IMR-90 (cell line): ENCODE data around the gene FMN1. TPM values are rescaled to one million over a fixed set of nuclear protein-coding genes. Genes with fewer than 3 reads are reported as not detected.
A peak's percentile ranks its signal among the peaks of the same experiment; 100 is the strongest.

ENCODE experiments used
- ATAC-seq: fragments of 200-7000 bp; cut with Tn5 transposase; 2 replicates; pipeline ENCODE4 v1.9.1; 2020; ENCODE audit warnings: low read depth, mild to moderate bottlenecking, moderate library complexity
- BruUV-seq: library from RNA; stranded (reverse); fragments of 400-500 nt; replicated peaks from 2 replicates; lab custom pipeline; 2021; lab: Mats Ljungman, UMichigan
- CTCF ChIA-PET: fragments of 300-600 bp; formaldehyde crosslinking; extraction: SDS; loops from one replicate; lab custom pipeline; 2021; ENCODE audit warnings: antibody characterized with exemption; lab: Yijun Ruan, JAX
- POLR2A ChIA-PET: fragments of 300-600 bp; sonication (Branson Sonifier 250); formaldehyde crosslinking; loops from one replicate; lab custom pipeline; 2022; ENCODE audit warnings: antibody characterized with exemption; ENCODE audit not compliant: unreplicated experiment; lab: Charles Lee
- DNase-seq: peaks from one replicate; pipeline ENCODE4 v3.0.0; 2013
- H2AFZ ChIP-seq: replicated peaks from 2 replicates; pipeline ENCODE3; 2013; ENCODE audit warnings: low read length, mild to moderate bottlenecking; ENCODE audit not compliant: poor library complexity
- H2AK5ac ChIP-seq: 2 replicates; pipeline ENCODE4 v1.6.1; 2013; ENCODE audit warnings: low read depth, low read length, inconsistent platforms
- H2AK9ac ChIP-seq: replicated peaks from 2 replicates; pipeline ENCODE3; 2013; ENCODE audit warnings: mild to moderate bottlenecking, low read depth, low read length, moderate library complexity; ENCODE audit not compliant: poor library complexity
- H2BK120ac ChIP-seq: 2 replicates; pipeline ENCODE4 v1.6.1; 2013; ENCODE audit warnings: low read depth, low read length, inconsistent platforms
- H2BK15ac ChIP-seq: 3 replicates; pipeline ENCODE4 v1.6.1; 2013; ENCODE audit warnings: low read depth, low read length, inconsistent platforms
- H2BK20ac ChIP-seq: 2 replicates; pipeline ENCODE4 v1.6.1; 2013; ENCODE audit warnings: low read depth, mild to moderate bottlenecking, inconsistent platforms, low read length, moderate library complexity
- H2BK5ac ChIP-seq: 2 replicates; pipeline ENCODE4 v1.6.1; 2013; ENCODE audit warnings: mild to moderate bottlenecking, low read depth, low read length, inconsistent platforms; ENCODE audit not compliant: poor library complexity, severe bottlenecking
- H3K14ac ChIP-seq: replicated peaks from 2 replicates; pipeline ENCODE4 v1.6.1; 2013; ENCODE audit warnings: low read depth, low read length, inconsistent platforms
- H3K18ac ChIP-seq: 2 replicates; pipeline ENCODE4 v1.6.1; 2013; ENCODE audit warnings: low read depth, low read length, control low read depth
- H3K23ac ChIP-seq: 2 replicates; pipeline ENCODE4 v1.6.1; 2013; ENCODE audit warnings: low read depth, low read length, inconsistent platforms
- H3K27ac ChIP-seq: 2 replicates; pipeline ENCODE4 v1.5.1; 2013; ENCODE audit warnings: mild to moderate bottlenecking, control low read depth, low read length; ENCODE audit not compliant: insufficient read depth
- H3K27me3 ChIP-seq: 2 replicates; pipeline ENCODE4 v1.6.1; 2013; ENCODE audit warnings: low read length; ENCODE audit not compliant: control insufficient read depth, insufficient read depth
- H3K36me3 ChIP-seq: 2 replicates; pipeline ENCODE4 v1.6.1; 2013; ENCODE audit warnings: low read length, mixed read lengths; ENCODE audit not compliant: control insufficient read depth, insufficient read depth
- H3K4ac ChIP-seq: 2 replicates; pipeline ENCODE4 v1.6.1; 2013; ENCODE audit warnings: low read depth, low read length, inconsistent platforms
- H3K4me1 ChIP-seq: 2 replicates; pipeline ENCODE4 v1.6.1; 2013; ENCODE audit warnings: low read length, mixed read lengths; ENCODE audit not compliant: control insufficient read depth, insufficient read depth
- H3K4me2 ChIP-seq: 2 replicates; pipeline ENCODE4 v1.6.1; 2013; ENCODE audit warnings: low read depth, mild to moderate bottlenecking, control low read depth, low read length, moderate library complexity
- H3K4me3 ChIP-seq: 2 replicates; pipeline ENCODE4 v1.5.1; 2013; ENCODE audit warnings: low read depth, mild to moderate bottlenecking, control low read depth, low read length, moderate library complexity; ENCODE audit not compliant: insufficient read depth
- H3K56ac ChIP-seq: 2 replicates; pipeline ENCODE4 v1.6.1; 2013; ENCODE audit warnings: low read length, inconsistent platforms; ENCODE audit not compliant: insufficient read depth; ENCODE audit errors: extremely low read depth
- H3K79me1 ChIP-seq, 2 experiments: 2 replicates each; pipeline ENCODE4 v1.6.1; 2013; ENCODE audit warnings: low read length in 2 of 2, inconsistent platforms in 1 of 2, low read depth in 1 of 2
- H3K9ac ChIP-seq: 2 replicates; pipeline ENCODE4 v1.6.1; 2013; ENCODE audit warnings: low read depth, low read length, control low read depth
- H3K9me1 ChIP-seq: 2 replicates; pipeline ENCODE4 v1.6.1; 2013; ENCODE audit warnings: low read length, inconsistent platforms; ENCODE audit not compliant: insufficient read depth
- H3K9me3 ChIP-seq: 2 replicates; pipeline ENCODE4 v1.6.1; 2013; ENCODE audit warnings: low read length; ENCODE audit not compliant: control insufficient read depth, insufficient read depth
- H4K20me1 ChIP-seq: 2 replicates; pipeline ENCODE4 v1.6.1; 2013; ENCODE audit warnings: low read length, inconsistent platforms; ENCODE audit not compliant: insufficient read depth
- H4K5ac ChIP-seq: 2 replicates; pipeline ENCODE4 v1.6.1; 2013; ENCODE audit warnings: mild to moderate bottlenecking, low read depth, low read length, control low read depth
- H4K8ac ChIP-seq, 2 experiments: 2 replicates each; pipeline ENCODE4 v1.6.1; 2013; ENCODE audit warnings: low read depth in 2 of 2, low read length in 2 of 2, control low read depth in 1 of 2, inconsistent platforms in 1 of 2
- H4K91ac ChIP-seq: 2 replicates; pipeline ENCODE4 v1.6.1; 2013; ENCODE audit warnings: low read depth, low read length, inconsistent platforms; ENCODE audit not compliant: insufficient read depth
- BHLHE40 ChIP-seq: fragments of 150-350 bp; IDR thresholded peaks from 2 replicates; pipeline ENCODE4 v1.6.1; 2016; ENCODE audit warnings: mild to moderate bottlenecking, low read depth, low read length
- CEBPB ChIP-seq: IDR thresholded peaks from 2 replicates; pipeline ENCODE4 v1.6.1; 2012; ENCODE audit warnings: low read depth, low read length, improper control_type of control experiment
- CHD1 ChIP-seq: IDR thresholded peaks from 2 replicates; pipeline ENCODE4 v1.6.1; 2012; ENCODE audit warnings: low read depth, low read length, improper control_type of control experiment
- FOS ChIP-seq: fragments of 150-350 bp; IDR thresholded peaks from 2 replicates; pipeline ENCODE4 v1.6.1; 2016; ENCODE audit warnings: low read depth, low read length
- MAFK ChIP-seq: IDR thresholded peaks from 2 replicates; pipeline ENCODE4 v1.6.1; 2012; ENCODE audit warnings: low read depth, low read length, improper control_type of control experiment
- MAZ ChIP-seq: IDR thresholded peaks from 2 replicates; pipeline ENCODE4 v1.6.1; 2012; ENCODE audit warnings: low read depth, mild to moderate bottlenecking, low read length, improper control_type of control experiment, moderate library complexity, borderline replicate concordance
- MXI1 ChIP-seq: IDR thresholded peaks from 2 replicates; pipeline ENCODE4 v1.6.1; 2012; ENCODE audit warnings: low read depth, mild to moderate bottlenecking, low read length, moderate library complexity, borderline replicate concordance
- NFE2L2 ChIP-seq: fragments of 150-350 bp; IDR thresholded peaks from 2 replicates; pipeline ENCODE4 v1.6.1; 2016; ENCODE audit warnings: low read depth, mild to moderate bottlenecking, low read length
- RAD21 ChIP-seq: IDR thresholded peaks from 2 replicates; pipeline ENCODE4 v1.6.1; 2012; ENCODE audit warnings: low read length, improper control_type of control experiment
- RFX5 ChIP-seq: IDR thresholded peaks from 2 replicates; pipeline ENCODE4 v1.8.0; 2012; ENCODE audit warnings: low read depth, mild to moderate bottlenecking, low read length, moderate library complexity
- SMC3 ChIP-seq: fragments of 150-350 bp; IDR thresholded peaks from 2 replicates; pipeline ENCODE4 v1.6.1; 2016; ENCODE audit warnings: low read depth, mild to moderate bottlenecking, antibody characterized with exemption, low read length, moderate library complexity
- WGBS, 2 experiments: methylation state at CpG; one replicate each; pipeline versions ENCODE4 v1.1.5 to v1.1.7; 2013; ENCODE audit warnings: missing lambda C conversion rate in 2 of 2; ENCODE audit not compliant: insufficient read length in 1 of 2; ENCODE audit errors: extremely low coverage in 2 of 2; 5-methylcytosine and 5-hydroxymethylcytosine counted together
- dilution Hi-C: fragments of 300-500 bp; cut with HindIII; formaldehyde crosslinking; loops from one replicate; pipeline ENCODE4 v1.14.3; 2018; ENCODE audit warnings: low sequenced_read_pairs; ENCODE audit not compliant: unreplicated experiment
- in situ Hi-C: fragments of 300-500 bp; cut with MboI; formaldehyde crosslinking; loops from 3 replicates; pipeline ENCODE4 v1.14.3; 2019; ENCODE audit warnings: low sequenced_read_pairs, inconsistent platforms, mixed read lengths
- intact Hi-C: fragments of 100-400 bp; cut with micrococcal nuclease; formaldehyde crosslinking; loops from 2 replicates; pipeline ENCODE4 v1.10.0; 2022
- polyA plus RNA-seq, 3 experiments: library from polyadenylated mRNA; depleted of rRNA; stranded (reverse); fragments of >200 nt; gene quantifications; 2 replicates each; pipeline ENCODE4 v1.2.3, GENCODE V29; 2012; ENCODE audit warnings: low replicate concordance in 1 of 3
- total RNA-seq: library from RNA; depleted of rRNA; stranded (reverse); fragments of >200 nt; gene quantifications from 2 replicates; pipeline ENCODE4 v1.2.3, GENCODE V29; 2012
- TF ChIP-seq, protein P1 (sequence below): fragments of 150-350 bp; IDR thresholded peaks from 2 replicates; pipeline ENCODE4 v1.6.1; 2016; ENCODE audit warnings: low read depth, mild to moderate bottlenecking, low read length, moderate library complexity, borderline replicate concordance

The FMN1 gene
- total and polyA plus RNA-seq, 2 of the 4 experiments (the other 2 are of a cell fraction), result 7.3 to 17.6 TPM

GRCh38 chr15:32716915-32717425 lies 477.5 kb downstream of the FMN1 start:
- peaks cover 5% of the 10 kb centered on the region for H3K4me1 ChIP-seq
- peak overlapping the region; percentile 60 to 75; a peak in 3 of 4 replicates for H4K8ac ChIP-seq
- H4K20me1 ChIP-seq, result peaks cover 40% of the 10 kb centered on the region
- CTCF ChIA-PET, result no interaction called here
- ATAC-seq, result no peak
- H3K79me1 ChIP-seq, result peaks cover 4 to 15% of the 10 kb centered on the region in 2 experiments; a peak in 2 of 4 replicates
- H2AK5ac ChIP-seq, result peak overlapping the region; percentile 20; the same call in 1 of the 2 replicates
- peak overlapping the region; percentile 80 for H2BK120ac ChIP-seq
- H3K27me3 ChIP-seq, result no peaks in the 10 kb centered on the region
- dilution Hi-C loops, result no loop called here
- H2BK5ac ChIP-seq, result peak overlapping the region; percentile 53
- 47% methylated on average over 10 of the region's 21 CpGs; no CpG with 5 or more reads in 1 of the 2 experiments for WGBS, 2 experiments
- TSS peak; percentile 39 for BruUV-seq
- H2BK15ac ChIP-seq, result peak overlapping the region; percentile 39; the same call in 2 of the 3 replicates
- peak overlapping the region; percentile 34 for H3K4me2 ChIP-seq
- peak overlapping the region; percentile 71 for H3K27ac ChIP-seq
- in situ Hi-C loops, result loop anchor here (5.0 to 10.0 kb wide), 2 partner anchors 35 to 52 kb away; no protein-coding TSS in a partner anchor
- peak overlapping the region; percentile 19 for H3K18ac ChIP-seq
- no peak for DNase-seq
- peak overlapping the region; percentile 90 for H2AFZ ChIP-seq
- peak overlapping the region; percentile 33; the same call in 1 of the 2 replicates for H3K56ac ChIP-seq
- H3K4me3 ChIP-seq, result peak overlapping the region; percentile 38
- peaks cover 30% of the 10 kb centered on the region for H3K36me3 ChIP-seq
- H3K9ac ChIP-seq, result peak overlapping the region; percentile 44
- H2AK9ac ChIP-seq, result peak overlapping the region; percentile 88
- 0 out of 2 replicates have a peak, but pooled peaks cover 3% of the 10 kb centered on the region for H3K9me1 ChIP-seq
- peak overlapping the region; percentile 69 for H3K23ac ChIP-seq
- no peaks in the 10 kb centered on the region for H3K9me3 ChIP-seq
- POLR2A ChIA-PET, result no interaction called here
- H3K4ac ChIP-seq, result peak overlapping the region; percentile 89
- intact Hi-C loops, result loop anchor here (1.0 to 5.0 kb wide), 3 partner anchors 52 to 155 kb away; no protein-coding TSS in a partner anchor
- H3K14ac ChIP-seq, result peak overlapping the region; percentile 60; the same call in 1 of the 2 replicates
- peak overlapping the region; percentile 78; the same call in 1 of the 2 replicates for H4K5ac ChIP-seq
- H2BK20ac ChIP-seq, result 0 out of 2 replicates have a peak overlapping the region, but pooled peaks have one; percentile 33
- peak overlapping the region; percentile 88 for H4K91ac ChIP-seq
- no peak for TF ChIP-seq MXI1
- TF ChIP-seq RFX5, result no peak
- no peak for TF ChIP-seq MAFK
- TF ChIP-seq MAZ, result no peak
- TF ChIP-seq BHLHE40, result no peak
- TF ChIP-seq, protein P1, sequence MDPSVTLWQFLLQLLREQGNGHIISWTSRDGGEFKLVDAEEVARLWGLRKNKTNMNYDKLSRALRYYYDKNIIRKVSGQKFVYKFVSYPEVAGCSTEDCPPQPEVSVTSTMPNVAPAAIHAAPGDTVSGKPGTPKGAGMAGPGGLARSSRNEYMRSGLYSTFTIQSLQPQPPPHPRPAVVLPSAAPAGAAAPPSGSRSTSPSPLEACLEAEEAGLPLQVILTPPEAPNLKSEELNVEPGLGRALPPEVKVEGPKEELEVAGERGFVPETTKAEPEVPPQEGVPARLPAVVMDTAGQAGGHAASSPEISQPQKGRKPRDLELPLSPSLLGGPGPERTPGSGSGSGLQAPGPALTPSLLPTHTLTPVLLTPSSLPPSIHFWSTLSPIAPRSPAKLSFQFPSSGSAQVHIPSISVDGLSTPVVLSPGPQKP, result no peak
- no peak for TF ChIP-seq FOS
- no peak for TF ChIP-seq CEBPB
- no peak for TF ChIP-seq SMC3
- TF ChIP-seq RAD21, result no peak
- TF ChIP-seq CHD1, result no peak
- no peak for TF ChIP-seq NFE2L2
